Epidermal melanocyte (primary cell): ENCODE data around the gene TOLLIP.
"Not testable (repeated sequence)": the region's sequence is repeated elsewhere in the genome, so short reads cannot be mapped to it uniquely, and the experiment has no call there.

Source experiments
- DNase-seq: peaks from one replicate; pipeline ENCODE4 v3.0.0; 2011; ENCODE audit warnings: low spot score; ENCODE audit not compliant: insufficient read length

Gene TOLLIP

DNA sequence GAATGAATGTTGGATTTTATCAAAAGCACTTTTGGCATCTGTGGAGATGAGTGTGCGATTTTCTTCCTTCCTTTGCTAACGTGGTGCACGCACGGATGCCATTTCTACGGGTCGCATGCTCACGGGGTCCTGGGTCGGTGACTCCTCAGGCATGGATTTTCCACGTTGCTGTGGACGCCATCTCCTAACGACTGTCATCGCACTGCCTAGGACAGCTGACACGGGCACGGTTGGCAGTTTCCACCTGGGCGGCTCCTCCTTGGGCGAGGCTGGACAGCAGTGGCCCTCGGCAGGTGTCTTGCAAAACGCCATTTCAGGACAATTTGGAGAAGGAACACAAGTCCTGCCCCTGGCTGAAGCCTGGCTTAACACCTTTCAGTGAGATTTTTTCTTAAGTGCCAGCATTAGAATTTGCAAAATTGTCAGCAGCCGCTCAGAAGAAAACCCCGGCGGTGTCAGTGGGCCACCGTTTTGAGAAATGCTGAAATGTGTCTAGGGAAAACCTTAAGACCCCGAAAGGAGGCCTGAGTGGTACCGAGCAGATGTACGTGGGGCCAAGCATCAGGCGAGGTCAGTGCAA lies 34.7 kb upstream of the TOLLIP start:
- no peak for DNase-seq

DNA sequence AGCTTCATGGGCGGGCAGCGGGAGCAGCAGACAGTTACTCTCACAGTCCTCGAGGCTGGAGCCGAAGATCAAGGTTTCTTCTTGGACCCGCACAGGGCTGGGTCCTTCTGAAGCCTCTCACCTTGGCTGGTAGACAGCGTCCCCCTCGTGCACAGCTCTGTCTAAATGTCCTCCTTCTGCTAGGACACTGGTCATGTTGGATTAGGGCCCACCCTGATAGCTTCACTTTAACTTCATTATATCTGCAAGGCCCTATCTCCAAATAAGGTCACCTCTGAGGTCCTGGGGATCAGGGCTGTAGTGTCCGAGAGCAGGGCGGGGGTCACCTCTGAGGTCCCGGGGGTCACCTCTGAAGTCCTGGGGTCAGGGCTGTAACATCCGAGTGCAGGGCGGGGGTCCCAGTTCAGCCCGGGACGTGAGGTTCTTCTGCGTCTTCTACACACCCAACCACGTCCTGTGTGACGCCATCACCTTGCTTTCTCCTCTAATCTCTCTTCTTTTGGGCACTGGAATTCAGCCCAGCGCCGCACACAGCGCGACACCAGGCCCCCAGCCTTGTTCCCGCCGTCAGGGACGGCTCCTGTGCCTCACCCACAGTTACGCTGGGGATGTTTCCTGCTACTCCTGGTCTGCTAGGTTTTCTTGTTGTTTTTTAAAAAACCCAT lies 34.1 kb upstream of the TOLLIP start:
- DNase-seq, result no peak

DNA sequence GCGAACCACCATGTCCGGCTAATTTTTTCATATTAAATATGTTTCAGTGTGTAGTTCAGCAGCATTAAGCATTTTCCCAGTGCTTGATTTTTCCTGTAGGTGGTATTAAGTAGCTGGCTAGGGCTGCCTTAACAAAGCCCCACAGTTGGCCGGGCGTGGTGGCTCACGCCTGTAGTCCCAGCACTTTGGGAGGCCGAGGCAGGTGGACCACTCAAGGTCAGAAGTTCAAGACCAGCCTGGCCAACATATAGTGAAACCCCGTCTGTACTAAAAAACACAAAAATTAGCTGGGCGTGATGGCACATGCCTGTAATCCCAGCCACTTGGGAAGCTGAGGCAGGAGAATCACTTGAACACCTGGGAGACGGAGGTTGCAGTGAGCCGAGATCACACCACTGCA lies 33.5 kb upstream of the TOLLIP start:
- DNase-seq, result no peak

DNA sequence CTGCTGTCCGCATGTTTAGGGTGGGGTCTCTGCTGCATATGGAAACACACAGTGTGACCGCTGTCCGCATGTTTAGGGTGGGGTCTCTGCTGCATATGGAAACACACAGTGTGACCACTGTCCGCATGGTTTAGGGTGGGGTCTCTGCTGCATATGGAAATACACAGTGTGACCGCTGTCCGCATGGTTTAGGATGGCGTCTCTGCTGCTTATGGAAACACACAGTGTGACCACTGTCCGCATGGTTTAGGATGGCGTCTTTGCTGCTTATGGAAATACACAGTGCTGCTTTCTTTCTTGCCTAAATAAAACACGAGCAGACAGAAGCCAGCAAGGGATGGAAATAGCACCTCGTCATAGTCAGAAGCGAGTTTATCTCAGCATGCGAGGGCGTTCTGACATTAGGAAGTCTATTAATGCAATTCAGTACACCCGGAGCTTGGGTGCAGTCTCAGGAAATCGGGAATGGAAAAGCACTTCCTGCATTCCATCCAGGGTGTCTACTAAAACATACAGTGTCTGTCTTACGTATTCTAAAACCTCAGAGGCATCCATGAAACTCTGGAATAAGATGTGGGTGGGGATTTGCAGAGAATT lies 32.6 kb upstream of the TOLLIP start:
- peak; percentile 66 for DNase-seq

DNA sequence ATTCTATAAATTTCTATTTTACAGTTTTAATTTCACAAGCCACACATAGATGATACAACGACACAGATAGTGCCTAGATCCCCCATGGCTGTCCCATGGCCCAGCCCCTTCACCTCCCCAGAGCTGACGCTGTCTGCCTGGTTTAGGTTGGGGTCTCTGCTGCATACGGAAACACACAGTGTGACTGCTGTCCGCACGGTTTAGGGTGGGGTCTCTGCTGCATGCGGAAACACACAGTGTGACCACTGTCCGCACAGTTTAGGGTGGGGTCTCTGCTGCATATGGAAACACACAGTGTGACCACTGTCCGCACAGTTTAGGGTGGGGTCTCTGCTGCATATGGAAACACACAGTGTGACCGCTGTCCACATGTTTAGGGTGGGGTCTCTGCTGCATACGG lies 31.8 kb upstream of the TOLLIP start:
- not testable (repeated sequence) for DNase-seq

DNA sequence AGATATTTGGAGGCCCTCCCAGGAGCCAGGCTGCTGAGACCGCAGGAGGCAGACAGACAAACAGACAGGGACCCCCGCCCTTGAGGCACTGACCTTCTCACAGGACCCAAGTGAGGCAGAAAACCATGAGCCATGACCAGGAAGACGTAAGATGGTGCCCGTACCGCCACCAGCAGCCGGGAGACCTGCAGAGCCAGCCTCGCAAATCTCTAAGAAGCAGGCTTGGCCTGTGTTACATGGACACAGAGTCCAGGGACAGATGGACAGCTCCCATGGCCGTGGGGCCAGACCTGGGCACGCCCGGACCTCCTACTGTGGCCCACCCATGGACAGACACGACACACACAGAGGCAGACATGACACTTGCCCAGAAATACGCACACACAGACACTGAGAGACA lies 30.7 kb upstream of the TOLLIP start:
- no peak for DNase-seq

DNA sequence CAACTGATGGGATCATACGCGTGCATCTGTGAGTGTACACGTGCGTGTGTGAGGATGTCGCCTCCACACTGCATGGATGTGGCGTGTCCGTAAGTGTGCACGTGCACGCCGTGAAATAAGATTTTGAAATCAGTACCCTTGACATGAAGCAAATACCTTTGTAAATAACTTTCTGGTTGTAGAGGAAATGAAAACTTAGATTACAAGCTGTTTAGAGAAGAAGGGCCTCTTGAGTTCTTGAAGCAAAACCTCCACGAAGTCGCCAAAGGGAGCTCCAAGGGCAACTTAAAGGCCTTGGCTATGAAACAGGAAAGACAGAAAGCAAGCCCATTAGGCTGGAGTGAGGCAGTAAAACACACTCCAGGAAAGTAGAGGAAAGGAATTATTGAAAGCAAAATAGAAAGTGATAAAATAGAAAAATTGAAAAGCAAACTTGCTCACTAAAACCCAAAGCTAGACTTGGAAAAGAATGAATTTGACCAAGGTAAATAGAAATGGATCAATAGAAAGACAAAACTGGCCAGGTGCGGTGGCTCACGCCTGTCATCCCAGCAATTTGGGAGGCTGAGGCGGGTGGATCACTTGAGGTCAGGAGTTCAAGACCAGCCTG lies 29.7 kb upstream of the TOLLIP start:
- DNase-seq, result no peak

DNA sequence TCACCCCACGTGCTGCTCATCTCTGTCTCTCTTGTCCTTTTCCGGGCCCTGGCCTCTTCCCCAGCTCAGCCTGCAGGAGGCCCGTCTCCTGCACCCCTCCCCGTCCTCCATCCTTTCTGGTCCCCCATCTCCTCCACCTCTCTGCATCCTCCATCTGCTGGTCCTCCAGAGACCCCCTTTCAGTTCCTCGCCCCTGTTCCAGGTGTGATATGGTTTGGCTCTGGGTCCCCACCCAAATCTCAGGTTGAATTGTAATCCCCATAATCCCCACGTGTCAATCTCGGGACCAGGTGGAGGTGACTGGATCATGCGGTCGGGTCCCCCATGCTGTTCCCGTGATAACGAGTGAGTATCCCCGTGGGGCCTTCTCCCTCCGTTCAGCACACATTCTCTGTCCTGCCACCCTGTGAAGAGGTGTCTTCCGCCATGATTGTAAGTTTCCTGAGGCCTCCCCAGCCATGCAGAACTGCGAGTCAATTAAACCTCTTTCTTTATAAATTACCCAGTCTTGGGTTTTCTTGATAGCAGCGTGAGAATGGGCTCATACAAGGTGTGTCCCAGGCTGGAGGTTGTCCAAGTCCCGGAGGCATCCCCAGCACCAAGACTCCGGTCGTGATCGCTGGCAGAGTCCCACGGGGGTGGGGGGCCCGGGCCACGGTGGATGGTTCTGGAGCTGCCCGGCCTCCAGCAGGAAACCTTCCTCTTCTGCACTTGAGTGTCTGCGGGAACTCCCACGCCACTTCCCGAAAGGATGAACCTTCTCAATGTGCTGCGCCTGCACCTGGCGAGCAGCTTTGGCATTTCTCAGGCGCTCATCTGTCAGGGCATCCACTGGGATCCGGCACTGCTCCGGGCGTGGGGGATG lies 29.0 kb upstream of the TOLLIP start:
- no peak for DNase-seq

DNA sequence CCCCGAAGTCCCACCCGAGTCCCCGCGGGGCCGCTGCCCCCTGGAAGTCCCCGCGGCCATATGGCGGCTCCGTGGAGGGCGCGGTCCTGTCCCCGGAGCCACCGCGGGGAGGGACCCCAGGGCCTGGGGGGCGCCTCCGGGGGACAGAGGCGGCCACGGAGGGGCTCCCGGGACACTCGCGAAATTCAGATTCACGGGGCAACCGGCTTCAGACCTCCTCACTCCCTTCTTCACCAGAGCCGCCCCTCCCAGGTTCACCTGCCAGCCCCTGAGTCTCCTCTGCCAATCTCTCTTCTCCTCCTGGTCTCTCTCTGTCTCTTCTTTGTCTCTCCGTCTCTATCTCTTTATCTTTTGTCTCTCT lies 28.2 kb upstream of the TOLLIP start:
- DNase-seq, result no peak

DNA sequence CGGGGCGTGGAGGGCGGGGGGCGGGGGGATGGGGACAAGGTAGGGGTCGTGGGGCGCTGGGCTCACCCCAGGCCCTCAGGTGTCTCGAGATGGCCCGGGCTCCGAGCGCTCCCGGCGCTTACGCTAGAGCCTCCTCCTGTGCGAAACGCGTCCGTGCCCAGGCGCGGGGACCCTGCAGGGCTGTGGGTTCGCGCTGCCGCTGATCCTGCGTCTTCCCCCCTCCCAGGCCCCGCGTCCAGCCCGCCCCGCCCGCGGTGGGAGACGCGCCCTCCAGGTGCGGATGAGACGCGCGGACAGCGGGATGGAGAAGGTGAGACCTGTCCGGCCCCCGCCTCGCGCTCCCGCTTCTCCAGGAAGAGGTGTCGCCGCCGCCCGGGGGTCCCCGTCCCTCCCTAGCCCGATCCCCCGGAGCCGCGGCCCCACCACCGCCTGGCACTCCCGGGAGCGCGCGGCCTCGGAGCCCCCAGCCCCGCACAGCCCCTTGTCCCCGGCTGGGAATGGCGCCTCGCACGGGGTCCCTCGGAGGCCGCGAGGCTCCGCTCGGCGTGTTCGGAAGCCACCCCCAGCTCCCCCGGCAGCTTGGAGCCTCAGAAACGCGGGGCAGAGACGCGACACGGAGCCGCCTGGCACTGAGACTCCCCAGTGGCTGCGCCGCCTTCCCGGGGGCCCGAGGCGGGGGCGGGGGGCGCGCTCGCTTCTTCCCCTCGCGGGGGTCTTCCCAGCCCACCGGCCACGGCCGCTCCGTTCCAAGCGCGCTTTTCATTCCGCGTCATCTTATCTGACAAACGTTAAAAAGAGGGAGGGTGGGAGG lies 27.6 kb upstream of the TOLLIP start:
- DNase-seq, result no peak

DNA sequence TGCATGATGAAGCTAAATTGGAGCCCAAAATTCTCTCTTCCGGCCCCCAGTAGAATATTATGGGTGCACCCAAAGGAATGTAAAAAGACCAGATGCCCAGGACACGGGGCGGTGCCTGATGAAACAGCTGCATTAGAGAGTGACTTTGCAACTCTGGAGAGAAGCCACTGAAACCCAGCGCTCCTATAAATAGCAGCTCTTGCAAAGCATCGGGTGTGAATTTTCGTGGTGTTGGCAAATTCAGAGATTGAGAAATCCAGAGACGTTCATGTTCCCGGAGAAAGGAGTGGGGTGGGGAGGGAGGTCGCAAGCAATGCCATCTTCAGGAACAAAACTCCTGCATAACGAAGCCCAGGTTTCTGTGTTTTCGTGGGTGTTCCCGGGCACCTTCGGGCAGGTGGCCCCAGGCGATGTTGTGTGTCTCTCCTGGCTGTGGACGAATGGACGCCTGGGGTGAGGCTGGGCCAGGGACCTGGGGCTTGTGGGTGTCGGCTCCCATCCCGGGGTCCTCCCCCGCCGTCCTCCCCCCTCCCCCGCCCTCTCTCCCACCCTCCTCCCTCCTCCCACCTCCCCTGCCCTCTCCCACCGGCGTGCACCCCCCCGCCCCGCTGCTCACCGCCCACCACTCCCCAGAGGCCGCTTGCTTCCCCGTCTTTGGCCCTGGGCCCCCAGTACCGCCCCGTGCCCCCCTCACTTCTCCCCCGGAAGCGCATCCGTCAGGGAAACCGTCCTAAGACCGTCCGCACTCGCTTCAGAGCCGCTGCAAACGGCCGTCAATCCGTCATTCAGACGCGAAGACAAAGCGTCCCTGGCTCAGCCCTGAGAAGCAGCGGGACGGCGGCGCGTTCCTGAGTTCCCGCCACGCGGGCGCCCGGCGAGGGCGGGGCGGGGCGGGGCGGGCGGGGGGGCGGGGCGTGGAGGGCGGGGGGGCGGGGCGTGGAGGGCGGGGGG lies 26.7 kb upstream of the TOLLIP start:
- no peak for DNase-seq

DNA sequence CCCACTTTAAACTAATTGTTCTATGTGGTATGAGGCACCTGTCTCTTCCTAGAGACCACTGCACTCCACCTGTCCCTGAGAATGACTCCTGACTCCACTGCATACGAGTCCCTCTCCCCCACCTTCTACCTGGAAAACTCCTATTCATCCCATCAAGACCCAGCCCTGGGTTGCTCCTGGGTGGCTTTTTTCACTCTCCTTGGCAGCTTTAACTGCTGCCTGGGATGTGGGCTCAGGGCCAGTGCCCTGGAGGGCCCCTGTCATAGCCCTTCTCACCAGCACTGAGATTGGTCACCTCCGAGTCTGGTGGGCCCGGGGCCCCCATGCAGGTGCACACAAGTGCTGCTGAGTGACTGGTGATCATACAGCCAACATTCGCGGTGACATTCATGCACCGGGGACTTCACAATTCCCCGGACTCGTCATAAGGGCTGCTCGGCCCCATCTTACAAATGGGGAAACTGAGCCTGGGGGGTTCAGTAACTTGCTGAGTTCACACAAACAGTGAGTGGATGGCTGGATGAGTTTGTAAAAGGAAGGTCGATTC lies 25.9 kb upstream of the TOLLIP start:
- DNase-seq, result no peak

DNA sequence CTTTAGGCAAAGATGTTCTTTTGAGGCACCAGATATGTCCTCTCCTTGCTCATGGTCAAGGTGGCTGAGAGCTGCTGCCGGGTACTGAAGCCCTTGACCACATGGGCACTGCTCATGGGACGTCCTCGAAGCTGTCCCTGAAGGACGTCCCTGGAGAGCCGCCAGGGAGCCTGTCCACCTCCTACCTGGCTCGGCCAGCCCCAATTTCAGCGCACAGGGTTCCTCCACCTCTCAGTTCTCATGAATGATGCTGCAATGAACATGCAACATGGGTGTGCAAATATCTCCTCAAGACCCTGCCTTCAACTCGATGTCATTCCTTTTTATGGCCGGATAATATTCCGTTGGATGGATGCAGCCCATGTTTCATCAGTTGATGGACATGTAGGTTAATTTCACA lies 24.4 kb upstream of the TOLLIP start:
- no peak for DNase-seq

DNA sequence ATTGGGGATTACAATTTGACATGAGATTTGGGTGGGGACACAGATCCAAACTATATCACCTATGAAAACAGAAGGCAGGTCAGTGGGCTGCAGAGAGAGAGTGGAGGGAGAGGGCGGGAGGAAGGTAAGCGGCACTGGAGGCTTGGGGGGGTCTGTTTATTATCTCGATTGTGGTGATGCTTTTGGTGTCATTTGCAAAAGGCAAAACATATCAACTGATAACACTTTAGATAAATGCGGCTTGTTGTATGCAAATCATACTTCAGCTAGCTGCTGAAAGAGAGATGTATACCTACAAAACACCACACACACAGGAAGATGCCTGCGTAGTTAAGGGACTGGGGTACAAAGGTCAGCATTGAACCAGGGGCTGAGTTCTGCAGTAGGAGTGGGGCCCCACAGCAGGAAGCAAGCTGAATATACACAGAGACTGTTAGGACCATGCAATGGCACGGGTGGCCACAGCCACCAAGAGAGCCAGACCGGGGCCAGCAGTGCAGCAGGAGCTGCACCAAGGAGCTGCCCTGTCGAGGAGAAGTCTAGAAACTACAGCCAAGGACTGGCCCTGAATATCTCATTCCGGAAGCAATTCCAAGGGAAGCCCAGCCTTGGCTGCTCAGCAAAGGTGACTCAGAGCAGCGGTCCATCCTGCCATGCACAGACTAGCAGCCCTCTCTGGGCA lies 23.8 kb upstream of the TOLLIP start:
- no peak for DNase-seq

DNA sequence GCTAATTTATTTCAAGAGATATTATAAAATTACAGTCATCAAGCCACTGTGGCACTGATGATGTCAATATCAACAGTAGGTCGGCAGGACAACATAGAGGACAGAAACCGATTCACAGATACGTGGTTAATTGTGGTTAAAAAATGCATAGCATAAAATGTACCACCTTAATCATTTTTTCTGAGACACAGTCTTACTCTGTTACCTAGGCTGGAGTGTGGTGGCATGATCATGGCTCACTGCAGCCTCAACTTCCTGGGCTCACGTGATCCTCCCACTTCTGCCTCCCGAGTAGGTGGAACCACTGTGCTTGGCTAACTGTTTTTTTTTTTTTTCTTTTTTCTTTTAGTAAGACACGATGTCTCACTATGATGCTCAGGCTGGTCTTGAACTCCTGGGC lies 21.0 kb upstream of the TOLLIP start:
- DNase-seq, result no peak

DNA sequence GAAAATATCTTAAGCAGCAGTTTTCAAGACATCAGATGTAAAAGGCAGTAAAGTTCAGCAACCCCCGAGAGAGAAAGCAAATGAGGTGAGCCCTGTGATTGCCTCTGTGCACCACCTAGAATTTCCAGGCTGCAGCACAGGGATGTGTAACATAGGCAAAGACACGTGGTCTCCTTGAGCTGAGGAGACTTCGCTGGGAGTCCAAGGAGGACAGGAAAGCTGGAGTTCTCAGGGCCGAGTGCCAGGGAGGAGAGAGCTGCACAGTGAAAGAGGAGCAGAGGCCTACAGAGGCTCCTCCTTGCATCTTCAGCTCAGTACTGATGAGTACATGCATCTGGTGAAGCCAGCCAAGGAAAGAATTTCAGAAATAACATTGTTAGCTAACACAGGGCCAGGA lies 17.6 kb upstream of the TOLLIP start:
- no peak for DNase-seq

DNA sequence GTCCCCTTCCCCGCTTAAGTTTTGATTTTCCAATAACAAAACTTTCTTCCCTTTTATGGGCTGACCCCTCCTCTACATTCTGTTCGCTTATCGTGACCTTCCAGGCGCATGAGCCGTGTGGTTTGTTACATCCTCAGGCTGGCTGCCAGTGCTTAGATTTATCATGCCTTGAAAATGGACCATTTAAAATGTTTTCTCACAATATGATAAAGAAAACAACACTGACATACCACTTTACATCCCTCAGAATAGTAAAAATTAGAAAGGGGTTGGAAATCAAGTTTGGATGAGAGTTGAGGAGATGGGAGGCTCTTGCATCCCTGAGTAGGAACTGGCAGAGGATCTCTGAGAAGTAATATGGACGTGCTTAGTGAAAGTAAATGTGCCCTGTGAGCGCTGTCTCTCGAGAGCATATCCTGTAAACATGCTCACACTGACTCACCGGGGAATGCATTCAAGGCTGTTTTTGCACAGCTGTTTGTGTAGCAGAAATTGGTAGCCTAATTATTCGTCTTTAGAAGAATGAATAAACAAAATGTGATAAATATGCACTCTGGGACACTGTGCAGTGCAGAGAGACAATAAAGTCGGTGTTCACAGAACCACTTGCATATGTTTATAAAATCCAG lies 17.1 kb upstream of the TOLLIP start:
- DNase-seq, result no peak

DNA sequence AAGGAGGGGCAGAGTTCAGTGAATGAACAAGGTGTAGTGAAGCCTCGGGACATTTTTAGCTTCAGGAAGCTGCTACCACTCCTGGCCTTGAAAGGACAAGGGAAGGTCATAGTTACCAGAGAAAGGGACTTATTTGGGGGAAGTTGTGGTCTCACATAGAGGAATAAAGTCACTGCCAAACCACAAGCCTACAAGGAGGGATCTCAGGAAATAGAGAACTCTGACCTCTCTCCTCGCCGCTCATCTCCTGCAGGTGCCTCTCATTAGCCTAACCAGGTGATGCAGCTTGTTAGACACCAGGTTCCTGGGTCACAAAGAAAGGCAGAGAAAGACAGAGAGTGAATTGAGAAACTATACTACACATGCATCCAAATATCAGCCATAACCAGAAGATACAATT lies 14.3 kb upstream of the TOLLIP start:
- no peak for DNase-seq

DNA sequence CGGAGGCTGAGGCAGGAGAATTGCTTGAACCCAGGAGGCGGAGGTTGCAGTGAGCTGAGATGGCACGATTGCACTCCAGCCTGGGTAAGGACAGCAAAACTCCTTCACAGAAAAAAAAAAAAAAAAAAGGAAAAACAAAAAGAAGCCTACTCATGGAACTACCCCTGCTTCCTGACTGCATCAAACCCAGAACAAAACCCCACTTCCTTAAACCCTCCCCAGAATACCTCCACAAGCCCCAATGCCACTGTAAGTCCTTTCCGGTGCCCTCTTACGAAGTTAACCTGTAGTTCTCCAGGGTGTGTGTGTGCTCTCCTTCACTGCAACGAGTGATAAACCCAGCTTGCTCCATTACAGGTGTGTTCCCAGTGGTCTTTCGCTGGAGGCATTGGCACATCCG lies 8.6 kb upstream of the TOLLIP start:
- DNase-seq, result no peak
